Measurements from ENCODE around the gene PSTPIP2. TPM values are rescaled to one million over a fixed set of nuclear protein-coding genes. Genes with fewer than 3 reads are reported as not detected.
"Not testable (repeated sequence)": the region's sequence is repeated elsewhere in the genome, so short reads cannot be mapped to it uniquely, and the experiment has no call there.

Gene PSTPIP2
- total RNA-seq, 2 donors from 2014 or later, result 29.5 to 65.6 TPM

- Mint-ChIP-seq H3K4me1 (ENCODE audit: low read depth in 2 of 2) (peaks cover 21 to 24% of the 10 kb centered on the region in 2 donors), H3K27me3 (no peaks in the 10 kb centered on the region), H3K4me3 (no peak overlapping the region), H3K9me3 (no peaks in the 10 kb centered on the region), H3K36me3 (no peaks in the 10 kb centered on the region), H3K27ac (peak overlapping the region; percentile 38 to 65)
- no peak for DNase-seq (ENCODE audit: low spot score)
- ATAC-seq, result no peak
These were observed 10.7 kb downstream of the PSTPIP2 start for GRCh38 chr18:46061387-46061786.

GRCh38 chr18:46060359-46060841 lies 11.7 kb downstream of the PSTPIP2 start:
- H3K4me1 Mint-ChIP-seq (ENCODE audit: low read depth in 2 of 2), result peaks cover 30 to 34% of the 10 kb centered on the region in 2 donors
- peak overlapping the region; percentile 33 to 38 for H3K27ac Mint-ChIP-seq
- DNase-seq (ENCODE audit: low spot score) (no peak), ATAC-seq (no peak)
- H3K4me3 Mint-ChIP-seq, result no peak overlapping the region
- no peaks in the 10 kb centered on the region for H3K36me3 Mint-ChIP-seq
- H3K27me3 Mint-ChIP-seq, result no peaks in the 10 kb centered on the region
- H3K9me3 Mint-ChIP-seq, result no peaks in the 10 kb centered on the region

DNA sequence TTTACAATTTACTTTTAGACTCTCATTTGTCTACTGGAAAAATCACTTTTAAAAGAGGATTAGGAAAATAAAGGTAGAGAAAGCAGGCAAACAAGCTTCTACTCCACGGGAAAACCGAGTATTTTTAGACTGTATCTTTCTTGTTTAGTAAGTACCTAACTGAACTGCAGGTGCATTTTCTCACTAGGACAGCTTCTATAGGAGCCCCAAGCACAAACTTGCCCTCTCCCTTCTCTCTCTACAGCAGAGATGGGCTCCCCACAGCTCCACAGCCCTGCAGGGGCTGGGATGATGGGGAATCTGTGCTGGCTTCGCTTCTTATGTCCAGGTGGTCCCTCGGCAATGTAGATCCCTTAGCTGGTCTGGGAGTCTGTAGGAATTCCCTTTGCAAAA lies 16.2 kb downstream of the PSTPIP2 start:
- Mint-ChIP-seq H3K4me3 (peak overlapping the region; percentile 81), H3K9me3 (no peaks in the 10 kb centered on the region), H3K27ac (peak overlapping the region; percentile 91 to 98), H3K4me1 (ENCODE audit: low read depth in 2 of 2) (peaks cover 51 to 56% of the 10 kb centered on the region in 2 donors), H3K27me3 (no peaks in the 10 kb centered on the region), H3K36me3 (no peaks in the 10 kb centered on the region)
- ATAC-seq, result peak; percentile 20 to 31
- no peak for DNase-seq (ENCODE audit: low spot score)

DNA sequence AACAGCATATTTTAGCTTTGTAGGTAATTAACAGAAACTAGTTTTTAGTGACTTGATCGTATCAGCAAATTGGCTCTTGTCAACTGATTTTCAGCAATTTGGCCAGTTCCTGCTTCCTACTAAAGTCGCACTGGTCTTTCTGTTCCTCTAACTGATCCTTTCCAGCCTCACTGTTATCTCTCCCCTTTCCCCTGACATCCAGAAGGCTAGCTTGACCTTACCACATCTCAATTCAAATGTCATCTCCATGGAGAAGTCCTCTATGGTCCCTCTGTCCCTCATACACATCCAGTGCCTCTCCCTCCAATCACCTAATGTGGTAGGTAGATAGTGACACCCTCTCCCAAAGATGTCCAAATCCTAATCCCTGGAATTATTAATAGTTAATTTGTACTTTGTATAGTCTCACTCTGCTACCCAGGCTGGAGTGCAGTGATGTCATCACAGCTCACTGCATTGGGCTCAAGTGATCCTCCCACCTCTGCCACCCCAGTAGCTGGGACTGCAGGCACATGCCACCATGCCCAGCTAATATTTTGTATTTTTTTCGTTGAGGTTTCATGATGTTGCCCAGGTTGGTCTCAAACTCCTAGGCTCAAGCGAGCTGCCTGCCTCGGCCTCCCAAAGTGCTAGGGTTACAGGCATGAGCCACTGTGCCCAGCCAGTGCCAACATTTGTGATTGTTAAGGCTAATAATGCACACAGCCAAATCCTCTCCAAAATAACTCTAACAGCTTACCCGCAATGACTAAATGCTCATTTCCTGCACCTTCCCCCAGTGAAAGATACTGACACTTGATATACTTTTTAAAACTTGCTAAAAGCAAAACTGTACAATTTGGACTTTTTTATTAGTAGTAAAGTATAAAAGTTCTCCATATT lies 16.9 kb downstream of the PSTPIP2 start:
- H3K4me3 Mint-ChIP-seq, result peak overlapping the region; percentile 81
- H3K27me3 Mint-ChIP-seq, result no peaks in the 10 kb centered on the region
- H3K4me1 Mint-ChIP-seq (ENCODE audit: low read depth in 2 of 2), result peaks cover 45 to 49% of the 10 kb centered on the region in 2 donors
- H3K27ac Mint-ChIP-seq, result peak overlapping the region; percentile 91 to 98
- DNase-seq (ENCODE audit: low spot score) (no peak), ATAC-seq (peak; percentile 85 to 89)
- no peaks in the 10 kb centered on the region for H3K9me3 Mint-ChIP-seq
- no peaks in the 10 kb centered on the region for H3K36me3 Mint-ChIP-seq

GRCh38 chr18:46053368-46054095 lies 18.5 kb downstream of the PSTPIP2 start:
- H3K4me1 Mint-ChIP-seq (ENCODE audit: low read depth in 2 of 2), result peaks cover 46 to 49% of the 10 kb centered on the region in 2 donors
- no peaks in the 10 kb centered on the region for H3K9me3 Mint-ChIP-seq
- peak overlapping the region; percentile 91 to 98 for H3K27ac Mint-ChIP-seq
- DNase-seq (ENCODE audit: low spot score), result no peak
- H3K27me3 Mint-ChIP-seq, result no peaks in the 10 kb centered on the region
- no peaks in the 10 kb centered on the region for H3K36me3 Mint-ChIP-seq
- H3K4me3 Mint-ChIP-seq, result peak overlapping the region; percentile 33
- no peak for ATAC-seq

- Mint-ChIP-seq H3K4me3 (peak overlapping the region; percentile 55), H3K9me3 (no peaks in the 10 kb centered on the region), H3K27ac (peak overlapping the region; percentile 63 to 98), H3K4me1 (ENCODE audit: low read depth in 2 of 2) (peaks cover 52 to 57% of the 10 kb centered on the region in 2 donors), H3K36me3 (no peaks in the 10 kb centered on the region), H3K27me3 (no peaks in the 10 kb centered on the region)
- ATAC-seq (peak in 1 of 2 donors; percentile 71), DNase-seq (ENCODE audit: low spot score) (peak; percentile 65)
These were observed 20.2 kb downstream of the PSTPIP2 start for GRCh38 chr18:46051731-46052461.

- DNase-seq (ENCODE audit: low spot score) (no peak), ATAC-seq (no peak)
- Mint-ChIP-seq H3K4me3 (no peak overlapping the region), H3K27me3 (no peaks in the 10 kb centered on the region), H3K9me3 (no peaks in the 10 kb centered on the region), H3K4me1 (ENCODE audit: low read depth in 2 of 2) (peaks cover 45 to 48% of the 10 kb centered on the region in 2 donors), H3K27ac (peak overlapping the region in 1 of 2 donors; percentile 23), H3K36me3 (no peaks in the 10 kb centered on the region)
These were observed 21.8 kb downstream of the PSTPIP2 start for GRCh38 chr18:46050268-46050667.

- peak overlapping the region in 1 of 2 donors; percentile 73 for H3K27ac Mint-ChIP-seq
- no peaks in the 10 kb centered on the region for H3K36me3 Mint-ChIP-seq
- H3K9me3 Mint-ChIP-seq, result no peaks in the 10 kb centered on the region
- ATAC-seq (no peak), DNase-seq (ENCODE audit: low spot score) (no peak)
- peaks cover 37 to 42% of the 10 kb centered on the region in 2 donors for H3K4me1 Mint-ChIP-seq (ENCODE audit: low read depth in 2 of 2)
- H3K27me3 Mint-ChIP-seq, result no peaks in the 10 kb centered on the region
- H3K4me3 Mint-ChIP-seq, result no peak overlapping the region
These were observed 23.4 kb downstream of the PSTPIP2 start for GRCh38 chr18:46048641-46049040.

GRCh38 chr18:46047369-46047768 lies 24.7 kb downstream of the PSTPIP2 start:
- not testable (repeated sequence) for H3K36me3 Mint-ChIP-seq; ATAC-seq; H3K9me3 Mint-ChIP-seq; H3K4me3 Mint-ChIP-seq; H3K27me3 Mint-ChIP-seq; DNase-seq (ENCODE audit: low spot score)
- H3K4me1 Mint-ChIP-seq (ENCODE audit: low read depth in 2 of 2), result peaks cover 37 to 42% of the 10 kb centered on the region in 2 donors
- peak overlapping the region in 1 of 2 donors; percentile 73 for H3K27ac Mint-ChIP-seq

DNA sequence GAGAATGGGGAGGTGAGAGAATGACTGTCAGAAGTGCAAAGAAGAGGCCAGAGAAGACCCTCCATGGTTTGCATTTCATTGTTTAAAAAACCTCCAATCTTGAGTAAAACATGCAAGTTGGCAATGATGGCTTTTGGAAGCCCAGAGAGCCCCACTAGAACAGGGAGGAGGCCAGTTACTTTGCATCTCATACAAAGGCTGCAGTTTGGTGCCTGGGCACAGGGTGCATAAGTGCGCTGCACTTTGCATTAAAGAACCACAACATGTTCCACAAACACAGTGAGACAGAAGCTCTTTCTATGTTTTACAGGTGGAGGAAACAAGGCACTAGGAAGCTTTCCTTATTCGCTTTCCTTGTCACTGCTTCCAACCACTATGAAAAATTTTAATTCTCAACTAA lies 25.4 kb downstream of the PSTPIP2 start:
- peaks cover 4% of the 10 kb centered on the region for H3K9me3 Mint-ChIP-seq
- H3K27me3 Mint-ChIP-seq, result no peaks in the 10 kb centered on the region
- H3K27ac Mint-ChIP-seq, result peak overlapping the region in 1 of 2 donors; percentile 73
- no peak for DNase-seq (ENCODE audit: low spot score)
- H3K4me3 Mint-ChIP-seq, result no peak overlapping the region
- ATAC-seq, result no peak
- peaks cover 37 to 42% of the 10 kb centered on the region in 2 donors for H3K4me1 Mint-ChIP-seq (ENCODE audit: low read depth in 2 of 2)
- no peaks in the 10 kb centered on the region for H3K36me3 Mint-ChIP-seq

- Mint-ChIP-seq H3K4me1 (ENCODE audit: low read depth in 2 of 2) (peaks cover 36 to 42% of the 10 kb centered on the region in 2 donors), H3K27ac (peak overlapping the region in 1 of 2 donors; percentile 73), H3K9me3 (peaks cover 4% of the 10 kb centered on the region), H3K36me3 (no peaks in the 10 kb centered on the region), H3K27me3 (no peaks in the 10 kb centered on the region), H3K4me3 (no peak overlapping the region)
- DNase-seq (ENCODE audit: low spot score), result no peak
- ATAC-seq, result peak in 1 of 2 donors; percentile 26
These were observed 25.9 kb downstream of the PSTPIP2 start for GRCh38 chr18:46046126-46046525.

- peaks cover 43 to 49% of the 10 kb centered on the region in 2 donors for H3K4me1 Mint-ChIP-seq (ENCODE audit: low read depth in 2 of 2)
- ATAC-seq, result peak; percentile 86 to 92
- peaks cover 7% of the 10 kb centered on the region for H3K36me3 Mint-ChIP-seq
- peak overlapping the region; percentile 71 to 98 for H3K27ac Mint-ChIP-seq
- no peaks in the 10 kb centered on the region for H3K27me3 Mint-ChIP-seq
- peaks cover 4% of the 10 kb centered on the region for H3K9me3 Mint-ChIP-seq
- DNase-seq (ENCODE audit: low spot score), result peak; percentile 82
- H3K4me3 Mint-ChIP-seq, result peak overlapping the region; percentile 67
These were observed 29.4 kb downstream of the PSTPIP2 start for GRCh38 chr18:46042571-46043123.

- ATAC-seq, result no peak
- peaks cover 4% of the 10 kb centered on the region for H3K9me3 Mint-ChIP-seq
- peaks cover 7% of the 10 kb centered on the region for H3K36me3 Mint-ChIP-seq
- no peaks in the 10 kb centered on the region for H3K27me3 Mint-ChIP-seq
- H3K4me3 Mint-ChIP-seq, result peak overlapping the region; percentile 36
- peak overlapping the region; percentile 40 to 98 for H3K27ac Mint-ChIP-seq
- peaks cover 43 to 45% of the 10 kb centered on the region in 2 donors for H3K4me1 Mint-ChIP-seq (ENCODE audit: low read depth in 2 of 2)
- no peak for DNase-seq (ENCODE audit: low spot score)
These were observed 31.3 kb downstream of the PSTPIP2 start for GRCh38 chr18:46040747-46041104.
